NCI-H1436 treated with DMSO at 0.1 percent for 48 hours (cell line): Measurements from ENCODE around the gene HOXA4.

Experiments used
- DNase-seq: peaks from one replicate; lab custom pipeline; 2025; lab: John Stamatoyannopoulos, UW

The HOXA4 gene

GRCh38 chr7:27169658-27170425, 39.3 kb upstream of the HOXA4 start:
- DNase-seq, result no peak

GRCh38 chr7:27168265-27168947, 37.8 kb upstream of the HOXA4 start:
- DNase-seq, result no peak

- DNase-seq, result no peak
Measured at GRCh38 chr7:27167916-27168264, 37.3 kb upstream of the HOXA4 start.

- DNase-seq, result no peak
Measured at GRCh38 chr7:27166531-27167505, 36.3 kb upstream of the HOXA4 start.

GRCh38 chr7:27165996-27166530, 35.5 kb upstream of the HOXA4 start:
- DNase-seq, result no peak

GRCh38 chr7:27165089-27165995, 34.8 kb upstream of the HOXA4 start, which contains the start of gene HOXA9:
Gene HOXA9, minus strand, starts transcription at chr7:27165537. Its CDS starts 80 bp downstream, at chr7:27165457.
- DNase-seq, result no peak

GRCh38 chr7:27164367-27165088, 34.0 kb upstream of the HOXA4 start:
- no peak for DNase-seq

GRCh38 chr7:27164045-27164366, 33.4 kb upstream of the HOXA4 start:
- DNase-seq, result no peak

GRCh38 chr7:27163288-27164044, 32.9 kb upstream of the HOXA4 start:
- DNase-seq, result no peak

- DNase-seq, result no peak
Measured at GRCh38 chr7:27162561-27163287, 32.2 kb upstream of the HOXA4 start.

GRCh38 chr7:27161721-27162560, 31.4 kb upstream of the HOXA4 start:
- DNase-seq, result no peak

- no peak for DNase-seq
Measured at GRCh38 chr7:27161214-27161720, 30.7 kb upstream of the HOXA4 start.

- DNase-seq, result no peak
Measured at GRCh38 chr7:27160546-27161213, 30.1 kb upstream of the HOXA4 start.

- DNase-seq, result no peak
Measured at GRCh38 chr7:27160145-27160545, 29.6 kb upstream of the HOXA4 start.

- DNase-seq, result no peak
Measured at GRCh38 chr7:27159266-27160144, 28.9 kb upstream of the HOXA4 start.
